ENCODE results near the gene GRHL1. TPM values are rescaled to one million over a fixed set of nuclear protein-coding genes. Genes with fewer than 3 reads are reported as not detected.

GRHL1 gene
- total and polyA plus RNA-seq, 2 of the 8 experiments (the other 6 are each of a cell fraction or from before 2014, with no cell fraction given) = 1.3 to 3.6 TPM

DNA sequence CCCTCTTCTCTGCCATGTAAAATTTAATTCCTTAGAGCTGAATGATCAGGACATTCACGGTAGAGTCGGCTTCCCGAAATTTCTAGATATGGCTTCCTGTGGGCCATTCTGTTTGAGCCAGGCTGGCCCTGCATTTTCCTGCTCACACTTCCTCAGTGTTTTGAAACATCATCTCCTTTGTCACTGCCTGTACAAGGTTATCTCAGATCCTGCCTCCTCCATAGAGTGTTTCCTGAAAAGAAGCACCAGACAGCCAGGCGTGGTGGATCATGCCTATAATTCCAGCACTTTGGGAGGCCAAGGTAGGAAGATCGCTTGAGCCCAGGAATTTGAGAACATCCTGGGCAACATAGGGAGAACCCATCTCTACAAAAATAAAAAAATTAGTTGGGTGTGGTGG, 43.6 kb downstream of the GRHL1 start:
- CTCF ChIA-PET (ENCODE audit: partially characterized antibody) = interaction anchor here (4.3 kb wide), 1 partner anchor 10 kb away, joined by 46 read pairs; no protein-coding TSS in a partner anchor

More for the DNA sequence above, 43.6 kb downstream of the GRHL1 start:
- POLR2A ChIA-PET (ENCODE audit: partially characterized antibody) = no interaction called here
- no peaks in the 10 kb centered on the region for H3K36me3 ChIP-seq (ENCODE audit: control insufficient read depth in 2 of 4, insufficient read depth in 4 of 4, low read length in 3 of 4)
- no peaks in the 10 kb centered on the region for H4K20me1 ChIP-seq (replicated peaks in 1 of 2; ENCODE audit: control insufficient read depth in 1 of 2, insufficient read depth in 2 of 2, low read length in 2 of 2)
- H3K4me3 ChIP-seq (ENCODE audit: extremely low read depth in 1 of 4, insufficient read depth in 2 of 4, low read depth in 3 of 4, low read length in 4 of 4) = no peak overlapping the region
- no peaks in the 10 kb centered on the region for H3K4me1 ChIP-seq (replicated peaks in 1 of 4; ENCODE audit: control insufficient read depth in 3 of 4, insufficient read depth in 4 of 4, low read length in 3 of 4)
- WGBS, 2 experiments (ENCODE audit: extremely low coverage in 1 of 2, insufficient coverage in 1 of 2, insufficient read length in 1 of 2, insufficient replicate concordance in 2 of 2, low coverage in 1 of 2, low lambda C conversion rate in 2 of 2, missing lambda C conversion rate in 1 of 2) = 94% methylated on average over 5 of the region's 5 CpGs; no CpG with 5 or more reads in 1 of the 2 experiments
- H4K91ac ChIP-seq (replicated peaks; ENCODE audit: insufficient read length, low read length) = no peak overlapping the region
- no peak overlapping the region for H3K4me2 ChIP-seq (ENCODE audit: insufficient read depth in 1 of 2, low read depth in 2 of 2, low read length in 2 of 2)
- no peak overlapping the region for H3K56ac ChIP-seq (replicated peaks; ENCODE audit: insufficient read length, low read depth, low read length)
- no peaks in the 10 kb centered on the region for H3K9me3 ChIP-seq (ENCODE audit: insufficient read depth in 2 of 2, low read depth in 1 of 2, low read length in 1 of 2)
- no peaks in the 10 kb centered on the region for H3K23me2 ChIP-seq (ENCODE audit: low read depth, low read length)
- no peak overlapping the region for H2BK5ac ChIP-seq (ENCODE audit: low read depth, low read length)
- H2AK5ac ChIP-seq (ENCODE audit: low read depth, low read length) = no peak overlapping the region
- H2BK120ac ChIP-seq (replicated peaks; ENCODE audit: low read depth, low read length) = no peak overlapping the region
- H2AFZ ChIP-seq (ENCODE audit: low read length) = no peak overlapping the region
- no peak overlapping the region for H2BK15ac ChIP-seq (ENCODE audit: low read length)
- TF ChIP-seq ATF3 (IDR thresholded peaks at IDR 0.05; ENCODE audit: insufficient read depth, low read depth, low read length) (no peak), MAFK (IDR thresholded peaks at IDR 0.05; ENCODE audit: low read depth, low read length) (no peak), SAP30 (IDR thresholded peaks at IDR 0.05; ENCODE audit: insufficient read depth, insufficient replicate concordance, low read length) (no peak)
- no peaks in the 10 kb centered on the region for H3K79me2 ChIP-seq (ENCODE audit: control insufficient read depth in 1 of 2, insufficient read depth in 2 of 2, low read length in 2 of 2)
- no peak overlapping the region for H3K4ac ChIP-seq (replicated peaks; ENCODE audit: insufficient read length, low read depth, low read length)
- H3K14ac ChIP-seq (ENCODE audit: insufficient read length) = no peak overlapping the region
- H3K79me1 ChIP-seq (ENCODE audit: low read depth, low read length) = no peaks in the 10 kb centered on the region
- no peak for DNase-seq (ENCODE audit: low read depth in 1 of 2, low spot score in 2 of 2)
- no peak overlapping the region for H3K27ac ChIP-seq (ENCODE audit: low read depth, low read length)
- H3K9ac ChIP-seq (replicated peaks in 1 of 4; ENCODE audit: extremely low read depth in 1 of 4, low read depth in 3 of 4, low read length in 3 of 4) = no peak overlapping the region
- FAIRE-seq = no peak
- no peak overlapping the region for H3K18ac ChIP-seq (ENCODE audit: extremely low read depth, low read length)
- no peak overlapping the region for H4K5ac ChIP-seq (ENCODE audit: insufficient read length, low read depth, low read length)
- no peak overlapping the region for H4K8ac ChIP-seq (ENCODE audit: extremely low read depth, insufficient read depth, low read length)
- no peak overlapping the region for H2BK20ac ChIP-seq (ENCODE audit: low read length)
- no peaks in the 10 kb centered on the region for H3K27me3 ChIP-seq (replicated peaks in 1 of 4; ENCODE audit: control insufficient read depth in 3 of 4, extremely low read depth in 1 of 4, insufficient read depth in 3 of 4, low read length in 3 of 4)
- H2BK12ac ChIP-seq (ENCODE audit: low read depth, low read length) = no peak overlapping the region
- no peak overlapping the region for H3K23ac ChIP-seq (ENCODE audit: insufficient read length)

All from H1 (cell line).